GM19351 (cell line): ENCODE measurements around the gene CACNA1B.

Experiments
- ATAC-seq: cut with Tn5 transposase; IDR thresholded peaks from one replicate; pipeline ENCODE4 v1.9.1; 2021; ENCODE audit warnings: mild to moderate bottlenecking, moderate library complexity; ENCODE audit not compliant: unreplicated experiment

CACNA1B gene

DNA sequence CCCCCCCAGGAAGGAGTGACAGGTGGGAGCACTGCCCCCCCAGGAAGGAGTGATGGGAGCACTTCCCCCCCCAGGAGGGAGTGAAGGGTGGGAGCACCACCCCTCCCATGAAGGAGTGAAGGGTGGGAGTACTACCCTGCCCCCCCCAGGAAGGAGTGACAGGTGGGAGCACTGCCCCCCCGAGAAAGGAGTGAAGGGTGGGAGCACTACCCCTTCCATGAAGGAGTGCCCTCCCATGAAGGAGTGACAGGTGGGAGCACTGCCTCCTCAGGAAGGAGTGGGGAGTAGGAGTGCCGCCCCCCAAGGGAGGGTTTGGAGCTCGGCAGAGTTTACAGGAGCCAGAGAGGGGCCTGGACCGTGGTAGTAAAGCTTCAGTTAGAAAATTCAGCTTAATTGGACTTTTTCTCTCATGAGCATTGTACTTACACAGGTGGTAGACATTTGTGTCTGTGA, 100.7 kb downstream of the CACNA1B start:
- no peak for ATAC-seq

DNA sequence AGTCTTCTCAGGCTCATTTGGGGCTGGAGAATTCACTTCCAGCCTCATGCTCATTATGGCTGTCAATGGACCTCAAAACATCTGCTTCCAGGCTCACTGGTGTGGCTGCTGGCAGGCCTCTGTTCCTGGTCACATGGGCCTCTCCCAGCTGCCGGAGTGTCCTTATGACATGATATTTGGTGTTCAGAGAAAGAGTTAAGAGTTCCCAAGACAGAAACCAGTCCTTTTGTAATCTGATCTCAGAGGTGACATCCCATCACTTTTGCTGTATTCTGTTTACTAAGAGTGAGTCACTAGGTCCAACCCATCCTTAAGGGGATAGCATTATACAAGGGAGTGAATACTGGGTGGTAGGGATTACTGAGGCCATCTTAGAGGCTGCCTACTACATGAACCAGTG, 104.6 kb downstream of the CACNA1B start:
- ATAC-seq, result no peak

DNA sequence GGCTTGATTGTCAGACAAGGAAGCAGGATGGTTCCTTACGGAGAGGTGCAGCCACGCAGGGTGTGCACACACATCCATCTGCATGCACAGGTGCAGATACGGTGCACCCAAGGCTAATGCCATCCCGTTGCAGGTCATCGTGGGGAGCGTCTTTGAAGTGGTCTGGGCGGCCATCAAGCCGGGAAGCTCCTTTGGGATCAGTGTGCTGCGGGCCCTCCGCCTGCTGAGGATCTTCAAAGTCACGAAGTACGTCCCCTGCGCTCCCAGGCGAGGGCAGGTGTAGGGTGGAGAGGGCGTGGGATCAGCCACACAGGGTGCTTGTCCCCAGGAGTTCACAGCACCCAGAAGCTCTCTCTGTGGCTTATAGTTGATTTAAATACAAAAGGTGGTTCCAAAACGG, 106.4 kb downstream of the CACNA1B start:
- no peak for ATAC-seq

DNA sequence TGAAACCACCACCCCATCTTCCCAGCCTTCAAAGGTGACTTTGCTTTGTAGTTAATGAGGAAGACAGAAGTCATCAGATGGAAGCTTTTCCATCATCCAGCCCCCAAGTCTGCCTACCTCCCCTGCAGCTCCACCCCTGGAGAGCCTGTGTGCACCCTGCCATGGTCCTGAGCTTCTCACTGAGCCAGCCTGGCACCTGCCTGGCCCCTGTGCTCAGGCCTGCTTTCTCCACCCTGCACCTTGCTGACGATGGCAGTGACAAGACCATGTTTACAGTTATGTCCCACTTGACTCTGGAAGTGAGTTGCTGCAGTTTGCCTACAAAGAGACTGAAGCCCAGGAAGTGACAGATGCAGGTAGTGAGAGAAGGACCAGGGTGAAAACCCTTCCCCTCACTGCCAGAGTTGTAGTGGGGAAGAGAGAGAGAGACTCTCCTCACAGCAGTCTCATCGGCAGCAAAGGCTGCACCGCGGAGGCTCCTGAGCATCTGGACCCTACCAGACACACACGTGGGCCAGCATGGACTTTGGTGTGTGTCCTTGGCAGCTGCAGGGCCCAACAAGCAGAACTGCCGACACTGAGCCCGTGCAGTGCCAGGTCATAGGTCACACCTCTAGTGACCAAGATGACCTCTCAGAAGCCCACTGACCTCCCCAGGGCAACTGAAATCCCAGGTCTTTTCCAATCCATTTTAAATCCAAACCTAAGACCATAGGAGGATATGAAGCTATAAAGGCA, 107.1 kb downstream of the CACNA1B start:
- ATAC-seq, result no peak

DNA sequence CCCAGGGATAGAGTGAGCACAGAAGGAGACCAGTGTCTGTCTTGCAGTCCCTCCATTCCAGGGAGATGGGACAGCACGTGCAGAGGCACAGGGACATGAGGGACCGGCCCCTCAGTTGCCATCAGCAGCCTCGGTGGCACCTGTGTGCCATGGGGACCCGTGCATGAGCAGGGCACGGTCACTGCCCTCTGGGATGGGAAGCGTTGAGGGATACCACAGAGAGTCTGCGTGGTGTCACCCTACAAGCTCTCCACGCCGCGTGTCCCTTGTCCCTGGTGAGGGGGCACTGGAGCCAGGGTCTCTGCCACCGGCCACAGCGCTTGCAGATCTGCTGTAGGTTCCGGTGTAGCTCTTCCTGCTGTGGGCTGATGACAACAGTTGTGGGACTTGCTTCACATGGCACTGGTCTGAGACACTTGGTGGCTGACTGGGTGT, 108.1 kb downstream of the CACNA1B start:
- no peak for ATAC-seq

DNA sequence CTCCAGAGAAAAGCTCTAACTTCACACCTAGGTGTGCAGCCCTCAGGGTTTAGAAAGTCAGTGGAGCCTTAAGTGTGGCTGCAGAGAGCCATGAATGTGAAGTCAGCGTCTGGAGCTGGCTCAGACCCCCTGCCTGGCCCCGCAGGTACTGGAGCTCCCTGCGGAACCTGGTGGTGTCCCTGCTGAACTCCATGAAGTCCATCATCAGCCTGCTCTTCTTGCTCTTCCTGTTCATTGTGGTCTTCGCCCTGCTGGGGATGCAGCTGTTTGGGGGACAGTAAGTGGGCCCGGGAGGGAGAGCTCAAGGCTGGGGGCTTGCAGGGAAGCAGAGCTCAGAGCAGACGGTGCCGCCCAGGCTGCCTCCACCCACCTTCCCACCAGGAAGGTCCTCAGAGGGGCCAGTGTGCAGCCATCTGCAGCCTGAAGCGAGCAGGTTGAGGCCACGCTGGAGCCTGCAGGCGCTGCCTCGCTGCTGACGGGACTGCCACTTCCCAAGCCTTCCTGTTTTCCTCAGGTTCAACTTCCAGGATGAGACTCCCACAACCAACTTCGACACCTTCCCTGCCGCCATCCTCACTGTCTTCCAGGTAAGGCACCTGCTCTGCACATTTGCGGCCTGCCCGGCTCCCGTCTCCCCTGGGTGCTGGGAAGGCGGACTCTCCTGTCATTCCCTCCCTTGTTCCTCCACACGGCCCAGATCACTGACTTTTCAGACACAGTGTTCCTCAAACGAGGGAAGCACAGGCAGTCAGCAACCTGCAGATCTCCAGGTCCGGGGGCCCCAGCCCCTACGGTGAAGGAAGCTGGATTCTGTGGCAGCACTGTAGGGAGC, 108.9 kb downstream of the CACNA1B start:
- no peak for ATAC-seq

DNA sequence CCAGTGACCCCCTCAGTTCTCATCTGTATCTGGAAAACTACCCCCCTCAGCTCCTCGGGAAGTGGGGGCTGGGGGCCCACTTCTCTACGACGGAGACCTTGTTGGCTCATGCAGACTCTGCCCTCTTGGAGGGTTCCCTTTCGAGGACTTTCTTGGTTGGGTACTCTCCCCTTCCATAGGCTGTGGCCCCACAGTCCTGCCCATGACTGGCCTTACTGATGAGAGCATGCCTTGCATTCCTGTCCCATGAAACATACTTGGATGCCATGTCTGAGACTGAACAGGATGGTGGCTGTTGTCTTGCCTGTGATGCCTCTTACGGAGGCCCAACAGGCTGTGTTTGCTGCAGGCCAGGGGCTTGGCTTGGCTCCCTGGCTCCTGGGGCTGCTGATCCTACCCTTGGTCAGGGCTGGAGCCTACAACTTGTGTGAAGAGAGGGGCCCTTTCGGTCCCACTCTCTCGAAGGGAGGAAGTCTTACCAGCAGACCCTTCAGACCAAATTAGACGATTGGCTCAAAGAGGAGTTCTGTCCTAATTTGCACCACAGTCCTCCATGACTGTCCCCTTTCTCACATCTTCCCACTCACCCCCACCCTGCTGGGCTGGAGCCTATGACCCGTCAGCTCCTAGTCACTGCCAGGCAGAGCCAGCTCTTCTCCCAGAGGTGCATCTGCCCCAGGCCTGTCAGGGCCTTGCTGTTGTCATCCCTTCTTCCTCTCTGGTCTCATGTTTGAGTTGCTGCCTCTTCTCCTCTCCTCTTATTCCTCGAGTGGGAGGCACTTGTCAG, 109.9 kb downstream of the CACNA1B start:
- no peak for ATAC-seq

DNA sequence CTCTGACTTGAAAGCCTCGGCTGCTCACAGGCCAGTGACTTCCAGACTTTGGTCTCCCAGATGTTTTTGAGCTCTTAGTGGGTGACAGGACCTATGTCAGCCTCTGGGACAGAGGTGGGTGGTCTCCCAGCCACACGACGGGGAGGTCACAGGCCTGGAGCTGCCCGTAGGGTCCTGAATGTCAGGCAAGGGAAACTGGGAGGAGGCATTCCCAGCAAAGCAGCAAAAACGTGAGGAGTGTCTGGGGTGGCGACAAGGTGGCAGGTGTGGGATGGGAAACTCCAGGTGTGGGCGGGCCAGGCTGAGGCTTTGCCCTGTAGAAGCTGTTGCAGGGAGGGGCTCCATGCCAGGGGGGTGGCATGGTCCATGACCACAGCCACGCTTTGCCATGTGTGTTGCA, 110.5 kb downstream of the CACNA1B start:
- no peak for ATAC-seq

DNA sequence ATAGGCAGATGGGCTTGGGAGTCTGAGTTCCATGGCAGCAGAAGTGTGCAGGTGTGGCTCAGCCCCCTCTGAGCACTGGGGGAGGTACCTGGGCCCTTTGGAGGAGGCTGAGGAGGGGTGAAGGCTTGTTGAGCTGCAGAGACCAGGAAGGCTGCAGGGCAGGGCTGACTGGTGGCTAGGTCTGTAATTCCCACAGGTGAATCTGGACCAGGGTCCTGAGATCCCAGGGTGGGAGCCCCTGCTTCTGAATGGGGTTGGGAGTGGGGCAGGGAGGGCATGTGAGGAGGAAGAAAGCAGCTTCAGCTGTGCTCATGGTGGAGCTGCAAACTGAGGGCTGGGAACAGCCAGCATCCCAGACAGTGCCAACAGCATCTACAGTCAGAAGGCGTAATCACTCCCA, 111.1 kb downstream of the CACNA1B start:
- ATAC-seq, result no peak

DNA sequence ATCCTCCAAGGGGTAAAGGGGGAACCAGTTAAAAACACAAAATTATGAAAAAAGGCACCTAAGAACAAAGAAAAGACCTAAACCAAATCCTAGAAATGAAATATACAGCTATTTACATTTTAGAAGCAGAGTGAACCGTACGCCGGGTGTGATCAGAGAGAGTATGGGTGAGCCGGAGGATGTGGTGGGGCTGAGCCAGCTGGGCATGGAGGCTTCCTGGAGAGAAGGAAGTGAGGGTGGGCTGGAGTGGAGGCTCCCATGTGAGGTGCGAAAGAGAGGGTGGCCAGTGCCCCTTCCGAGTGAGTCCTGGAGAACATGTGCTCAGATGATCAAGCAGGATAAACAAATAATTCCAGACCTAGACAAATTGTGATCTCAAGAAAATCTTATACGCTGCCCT, 111.6 kb downstream of the CACNA1B start:
- no peak for ATAC-seq

DNA sequence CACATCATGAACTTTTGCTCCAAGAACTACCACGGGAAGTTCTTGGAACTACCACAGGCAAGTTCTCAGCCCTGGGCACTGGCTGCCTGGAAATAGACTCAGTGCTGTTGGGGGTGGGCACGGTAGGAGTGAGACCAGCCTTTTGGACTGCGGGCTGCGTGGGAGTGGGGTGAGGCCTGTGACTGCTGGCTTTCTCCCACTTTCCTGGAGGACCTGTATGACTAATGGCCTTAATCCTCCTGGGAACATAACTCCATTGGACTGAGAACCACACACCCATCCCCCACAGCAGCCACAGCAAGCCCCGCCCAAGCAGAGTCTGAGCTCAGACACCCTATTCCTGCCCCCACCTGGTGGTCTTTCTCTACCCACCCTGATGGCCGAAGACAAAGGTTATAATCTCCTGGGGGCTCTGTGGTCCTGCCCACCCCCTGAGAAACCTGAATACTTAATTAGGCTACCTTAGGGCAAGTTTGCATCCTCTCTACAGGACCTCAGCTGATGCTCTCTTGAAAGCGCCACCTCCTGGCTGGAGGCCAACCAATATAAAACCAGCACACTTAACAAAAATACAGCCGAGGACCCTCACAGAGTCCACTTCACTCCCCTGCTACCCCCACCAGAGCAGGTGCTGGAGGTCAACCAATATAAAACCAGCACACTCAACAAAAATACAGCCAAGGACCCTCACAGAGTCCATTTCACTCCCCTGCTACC, 112.6 kb downstream of the CACNA1B start:
- ATAC-seq, result no peak

DNA sequence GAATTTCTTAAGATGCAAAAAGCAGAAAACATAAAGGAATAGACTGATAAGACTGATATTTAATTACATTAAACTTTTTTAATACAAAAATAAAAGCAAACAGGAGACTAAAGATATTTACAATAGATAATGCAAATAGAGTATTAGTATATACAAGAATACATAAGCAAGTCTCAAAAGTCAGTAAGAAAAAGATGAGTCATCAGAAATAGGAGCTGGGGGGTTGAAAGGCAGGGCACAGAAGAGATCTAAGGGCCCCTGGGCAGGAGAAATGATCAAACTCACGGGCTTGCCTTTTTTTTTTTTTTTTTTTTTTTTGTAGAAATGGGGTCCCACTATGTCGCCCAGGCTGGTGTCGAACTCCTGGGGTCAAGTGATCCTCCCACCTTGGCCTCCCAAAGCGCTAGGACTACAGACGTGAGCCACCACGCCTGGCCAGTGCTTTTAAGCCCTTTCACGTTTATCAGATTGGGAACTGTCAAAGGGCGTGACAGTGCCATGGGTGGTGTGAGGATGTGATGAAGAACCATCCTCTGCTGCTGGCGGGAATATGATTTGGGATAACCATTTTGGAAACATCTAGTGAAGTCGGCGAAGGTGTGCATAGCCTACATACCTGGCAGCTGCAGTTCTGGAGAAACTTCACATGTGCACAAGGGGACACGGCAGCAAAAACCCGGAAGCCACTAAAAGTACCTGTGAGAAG, 126.1 kb downstream of the CACNA1B start:
- no peak for ATAC-seq

DNA sequence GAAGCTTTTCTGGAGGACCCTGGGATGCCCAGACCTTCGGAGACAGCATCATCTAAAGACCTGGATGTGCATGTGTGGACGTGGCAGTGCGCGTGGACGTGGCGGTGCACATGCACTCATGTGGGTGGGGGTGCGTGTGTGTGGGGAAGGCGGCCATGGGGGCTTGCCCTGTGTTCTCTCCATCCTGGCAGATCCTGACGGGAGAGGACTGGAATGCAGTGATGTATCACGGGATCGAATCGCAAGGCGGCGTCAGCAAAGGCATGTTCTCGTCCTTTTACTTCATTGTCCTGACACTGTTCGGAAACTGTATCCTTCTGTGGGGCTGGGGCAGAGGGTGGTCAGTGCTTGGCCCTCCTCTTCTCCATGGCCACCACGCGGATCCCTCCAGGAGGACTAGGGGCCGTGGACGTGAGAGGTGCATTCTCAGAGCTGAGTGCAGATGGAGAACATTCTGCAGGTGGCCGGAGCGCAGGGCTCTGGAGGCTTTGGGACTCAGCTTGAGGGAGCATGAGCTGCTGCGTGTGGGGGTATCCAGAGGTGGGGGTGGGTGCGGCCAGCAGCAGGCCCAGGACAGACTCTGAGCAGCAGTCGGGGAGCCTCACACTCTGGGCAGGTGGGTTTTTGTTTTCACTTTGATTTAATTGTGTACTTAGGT, 129.1 kb downstream of the CACNA1B start:
- ATAC-seq, result no peak

DNA sequence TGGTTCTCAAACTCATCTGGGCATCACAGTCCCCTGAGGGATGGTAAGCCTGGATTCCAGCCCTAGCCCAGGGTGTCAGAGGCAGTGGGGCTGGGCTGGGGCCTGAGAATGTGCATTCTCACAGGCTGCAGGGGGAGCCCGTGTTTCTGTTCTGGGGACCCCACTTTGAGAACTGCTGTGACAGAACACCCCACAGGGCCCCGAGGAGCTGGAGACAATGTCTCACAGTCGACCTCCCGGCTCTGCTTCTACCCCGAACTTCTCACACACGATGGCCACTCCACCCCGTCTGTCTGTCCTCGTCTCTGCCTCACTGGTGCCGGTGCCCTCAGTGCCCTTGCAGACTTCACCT, 130.0 kb downstream of the CACNA1B start:
- ATAC-seq, result no peak

DNA sequence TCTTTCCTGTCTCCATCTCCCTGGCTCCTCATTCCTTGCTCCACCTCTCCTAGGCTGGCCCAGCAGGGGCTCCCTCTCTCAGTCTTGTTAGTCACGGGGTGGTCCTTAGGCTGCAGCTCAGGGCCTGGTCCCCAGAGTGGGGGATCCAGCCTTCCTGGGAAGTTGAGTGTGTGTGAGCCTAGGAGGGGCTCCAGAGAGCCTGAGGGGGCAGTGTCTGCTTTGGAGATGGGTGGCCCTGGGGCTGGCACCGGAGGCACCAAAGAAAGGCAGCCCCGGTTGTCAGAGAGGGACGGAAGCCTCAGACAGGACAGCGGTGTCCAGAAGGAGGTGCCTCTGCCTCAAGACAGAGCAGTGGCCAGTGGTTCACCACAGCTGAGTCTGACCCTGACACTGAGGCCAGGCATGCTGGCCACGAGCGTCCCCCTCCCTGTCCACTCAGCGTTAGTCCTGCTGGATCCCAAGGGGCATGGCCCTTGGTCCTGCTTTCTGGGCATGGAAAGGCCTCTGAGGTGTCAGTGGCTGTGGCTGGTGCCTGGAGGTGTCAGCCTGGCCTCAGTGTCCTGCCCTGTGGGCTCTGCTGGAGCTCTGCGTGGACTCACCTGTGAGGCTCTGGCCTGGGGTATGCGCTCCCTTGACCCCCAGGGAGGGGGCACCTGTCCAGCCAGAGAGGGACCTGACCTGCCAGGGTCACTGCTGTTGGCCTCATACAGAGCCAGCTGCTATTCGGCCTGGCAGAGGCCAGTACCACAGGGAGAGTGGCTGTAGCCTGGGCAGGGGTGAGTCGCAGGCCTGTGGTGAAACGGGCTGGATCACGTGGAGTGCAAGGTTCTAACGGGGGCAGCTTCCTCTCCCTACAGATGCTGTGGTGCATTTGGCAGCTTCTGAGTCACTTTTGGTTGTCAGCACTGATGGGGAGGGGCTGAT, 130.6 kb downstream of the CACNA1B start:
- no peak for ATAC-seq

DNA sequence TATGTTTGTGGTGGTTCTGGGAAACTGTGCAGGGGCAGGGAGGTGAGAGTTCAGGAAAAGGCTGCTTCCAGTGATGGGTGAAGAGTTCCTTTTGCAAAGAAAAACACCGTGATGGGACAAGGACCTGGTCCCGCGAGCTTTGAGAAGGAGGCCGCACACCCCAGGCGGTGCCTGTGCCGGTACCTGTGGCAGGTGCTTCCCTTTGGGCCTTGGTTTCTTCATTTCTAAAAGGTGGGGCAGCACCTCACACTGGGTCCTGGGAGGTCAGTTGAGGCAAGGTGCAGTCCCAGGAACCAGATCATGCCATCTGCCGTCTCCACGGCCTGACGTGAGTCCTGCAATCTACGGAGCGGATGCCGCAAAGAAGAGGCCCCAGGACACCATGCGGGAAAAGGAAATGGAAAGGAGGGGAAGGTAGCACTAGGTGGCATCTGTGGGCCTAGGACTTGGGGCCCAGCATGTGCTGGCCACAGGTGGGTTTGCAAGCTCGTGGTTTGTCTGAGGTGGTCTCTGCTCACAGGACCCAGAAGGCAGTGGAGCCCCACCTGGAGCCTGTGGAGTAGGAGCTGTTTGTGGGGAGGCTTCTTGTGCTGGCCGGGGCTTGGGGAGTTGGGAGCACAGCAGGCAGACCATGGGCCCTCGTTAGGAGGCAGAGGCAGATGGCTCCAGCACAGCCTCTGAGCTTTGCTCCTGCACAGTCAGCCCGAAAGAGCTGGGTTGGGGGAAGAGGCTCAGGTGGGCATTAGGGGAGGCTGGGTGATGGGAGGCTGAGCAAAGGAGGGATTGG, 131.6 kb downstream of the CACNA1B start:
- ATAC-seq, result no peak

DNA sequence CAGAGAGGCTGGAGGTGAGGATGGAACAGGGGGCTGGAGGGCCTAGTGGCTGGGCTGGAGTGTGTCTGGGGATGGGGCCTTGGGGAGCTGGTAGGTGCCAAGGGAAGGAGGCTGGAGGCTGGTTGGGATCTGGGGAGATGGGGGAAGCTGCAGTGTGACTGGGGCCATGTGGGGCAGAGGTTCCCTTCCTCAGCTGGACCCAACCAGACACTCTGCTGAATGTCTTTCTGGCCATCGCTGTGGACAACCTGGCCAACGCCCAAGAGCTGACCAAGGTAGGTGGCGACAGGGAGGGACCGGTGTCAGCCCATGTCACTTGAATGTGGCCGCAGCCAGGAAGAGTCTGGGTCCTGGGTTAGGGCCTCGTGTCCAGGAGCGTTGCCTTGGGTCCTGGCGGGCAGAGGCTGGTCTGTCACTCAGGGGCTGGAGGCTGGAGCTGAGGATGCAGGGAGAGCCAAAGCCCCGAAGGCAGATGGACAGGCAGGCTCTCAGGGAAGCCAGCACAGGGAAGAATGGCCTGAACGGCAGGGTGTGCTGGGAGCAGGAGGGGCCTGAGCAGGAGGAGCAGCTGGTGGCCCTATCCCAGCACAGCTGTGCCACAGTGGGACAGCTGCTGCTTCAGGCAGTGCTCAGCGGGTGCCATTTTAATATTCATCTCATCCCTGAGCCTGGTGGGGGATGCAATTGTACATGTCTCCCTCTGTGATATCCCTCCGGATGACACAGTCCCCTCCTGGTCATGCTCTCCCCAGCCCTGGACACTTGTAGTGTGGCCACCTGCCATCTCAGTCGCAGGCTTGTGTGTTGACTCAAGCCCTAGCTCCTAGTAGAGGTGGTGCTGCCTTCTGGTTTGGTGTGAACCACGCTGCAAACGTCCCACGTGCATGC, 132.5 kb downstream of the CACNA1B start:
- no peak for ATAC-seq
